ENCODE measurements around the gene RPL10. TPM values are rescaled to one million over a fixed set of nuclear protein-coding genes. Genes with fewer than 3 reads are reported as not detected.

RPL10 gene
- total RNA-seq, 1 donor from 2014 or later = 1,850 TPM

DNA sequence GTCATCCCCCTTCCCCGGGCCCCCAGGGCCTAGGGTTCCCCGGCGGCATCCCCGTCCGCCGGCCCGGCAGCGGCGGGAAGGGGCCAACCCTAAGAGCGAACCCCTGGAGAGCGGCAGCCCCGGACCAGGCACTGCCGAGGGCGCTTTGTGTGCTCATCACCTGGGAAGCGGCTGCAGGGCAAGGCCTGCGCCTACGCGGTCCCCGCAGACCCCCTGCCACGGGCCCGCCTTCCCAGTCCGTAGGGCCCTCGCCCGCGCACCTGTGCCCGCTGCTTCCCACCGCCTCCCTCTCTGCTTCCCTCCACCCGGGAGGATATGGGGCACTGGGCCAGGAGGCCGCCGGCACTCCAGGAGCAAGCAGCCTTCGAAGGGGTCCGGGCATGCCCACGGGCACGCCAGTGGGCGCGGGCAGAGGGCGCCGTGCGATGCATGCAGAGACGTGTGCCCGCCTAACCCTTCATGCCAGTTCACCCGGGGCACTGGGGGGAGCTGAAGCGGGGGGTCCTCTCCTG is 26.3 kb upstream of the RPL10 start:
- DNase-seq = no peak
- no peaks in the 10 kb centered on the region for H3K27me3 ChIP-seq (ENCODE audit: low read depth)
- TF ChIP-seq, protein P1, sequence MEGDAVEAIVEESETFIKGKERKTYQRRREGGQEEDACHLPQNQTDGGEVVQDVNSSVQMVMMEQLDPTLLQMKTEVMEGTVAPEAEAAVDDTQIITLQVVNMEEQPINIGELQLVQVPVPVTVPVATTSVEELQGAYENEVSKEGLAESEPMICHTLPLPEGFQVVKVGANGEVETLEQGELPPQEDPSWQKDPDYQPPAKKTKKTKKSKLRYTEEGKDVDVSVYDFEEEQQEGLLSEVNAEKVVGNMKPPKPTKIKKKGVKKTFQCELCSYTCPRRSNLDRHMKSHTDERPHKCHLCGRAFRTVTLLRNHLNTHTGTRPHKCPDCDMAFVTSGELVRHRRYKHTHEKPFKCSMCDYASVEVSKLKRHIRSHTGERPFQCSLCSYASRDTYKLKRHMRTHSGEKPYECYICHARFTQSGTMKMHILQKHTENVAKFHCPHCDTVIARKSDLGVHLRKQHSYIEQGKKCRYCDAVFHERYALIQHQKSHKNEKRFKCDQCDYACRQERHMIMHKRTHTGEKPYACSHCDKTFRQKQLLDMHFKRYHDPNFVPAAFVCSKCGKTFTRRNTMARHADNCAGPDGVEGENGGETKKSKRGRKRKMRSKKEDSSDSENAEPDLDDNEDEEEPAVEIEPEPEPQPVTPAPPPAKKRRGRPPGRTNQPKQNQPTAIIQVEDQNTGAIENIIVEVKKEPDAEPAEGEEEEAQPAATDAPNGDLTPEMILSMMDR (IDR thresholded peaks at IDR 0.05; ENCODE audit: borderline replicate concordance) = no peak
- peak overlapping the region; percentile 87 for H3K4me3 ChIP-seq
- intact Hi-C loops (cut with micrococcal nuclease) = no loop called here
- peaks cover 61% of the 10 kb centered on the region for H3K4me1 ChIP-seq
- H3K27ac ChIP-seq (replicated peaks) = peak overlapping the region; percentile 95
- peaks cover 10% of the 10 kb centered on the region for H3K36me3 ChIP-seq
- no peaks in the 10 kb centered on the region for H3K9me3 ChIP-seq (replicated peaks)

DNA sequence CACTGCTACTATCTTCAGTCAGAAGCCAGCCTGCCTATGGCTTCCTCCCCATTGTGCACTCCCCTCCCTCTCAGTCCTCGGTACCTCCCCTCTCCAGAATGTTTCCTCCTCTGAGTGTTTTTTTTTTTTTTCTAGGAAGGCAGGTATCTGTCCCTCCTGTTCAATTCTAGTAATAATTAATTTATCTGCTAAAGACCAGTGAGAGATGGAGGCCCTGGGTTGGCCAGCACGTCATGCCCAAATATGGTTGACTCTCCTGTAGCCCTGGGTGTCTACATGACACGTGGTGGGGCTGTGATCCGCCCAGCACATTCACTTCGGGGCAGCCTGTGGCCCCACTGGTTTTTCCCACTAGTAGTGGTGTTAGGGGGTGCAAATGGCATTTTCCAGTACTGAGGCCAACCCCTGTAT is 25.6 kb upstream of the RPL10 start:
- intact Hi-C loops (cut with micrococcal nuclease) = no loop called here
- TF ChIP-seq, protein P1 (IDR thresholded peaks at IDR 0.05; ENCODE audit: borderline replicate concordance) = no peak
- peaks cover 3% of the 10 kb centered on the region for H3K36me3 ChIP-seq
- peak overlapping the region; percentile 95 for H3K27ac ChIP-seq (replicated peaks)
- DNase-seq = no peak
- no peaks in the 10 kb centered on the region for H3K27me3 ChIP-seq (ENCODE audit: low read depth)
- peak overlapping the region; percentile 87 for H3K4me3 ChIP-seq
- H3K9me3 ChIP-seq (replicated peaks) = no peaks in the 10 kb centered on the region
- peaks cover 53% of the 10 kb centered on the region for H3K4me1 ChIP-seq

DNA sequence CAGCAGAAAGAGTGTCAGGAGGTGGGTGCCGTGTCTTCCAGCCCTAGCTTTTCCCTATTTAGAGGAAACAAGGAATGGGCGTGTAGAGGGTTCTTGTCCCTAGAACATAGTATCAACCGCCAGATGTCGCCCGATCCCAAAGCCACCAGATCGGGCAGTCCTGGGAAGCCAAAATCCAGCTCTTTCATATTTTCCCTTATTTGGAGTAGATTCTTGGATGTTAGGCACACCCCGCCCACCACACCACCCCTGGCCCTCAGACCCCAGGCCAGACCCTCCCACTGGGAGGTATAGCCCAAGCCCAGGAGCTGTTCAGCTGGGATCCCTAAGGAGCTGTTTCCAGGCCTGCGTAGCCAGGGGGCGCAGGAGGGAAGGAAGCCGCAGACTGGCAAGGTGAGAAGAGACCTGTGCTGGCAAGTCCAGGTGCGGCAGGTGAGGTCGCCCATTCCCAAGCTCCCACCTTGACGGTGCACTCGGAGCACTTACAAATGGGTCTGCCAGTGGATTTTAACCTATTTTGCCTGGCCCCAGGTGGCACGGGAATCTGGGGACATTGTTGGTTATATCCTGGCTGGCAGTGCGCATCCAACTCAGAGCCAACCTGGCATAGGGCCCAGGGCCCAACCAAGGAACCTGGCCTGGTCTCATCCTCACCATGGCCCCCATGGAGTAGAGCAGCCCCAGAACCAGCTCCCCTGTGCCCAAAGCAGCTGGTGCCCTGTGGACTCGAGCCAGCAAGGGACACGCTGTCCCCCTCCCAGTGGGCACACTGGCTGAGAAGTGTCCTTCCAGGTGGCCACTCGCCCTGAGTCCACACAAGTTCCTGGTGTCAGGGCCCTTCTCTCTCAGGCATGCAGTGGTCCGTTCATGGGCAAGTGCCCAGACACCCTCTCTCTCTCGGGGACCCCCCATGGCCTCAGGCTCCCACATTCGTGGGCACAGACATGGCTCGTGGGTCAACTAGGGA is 24.6 kb upstream of the RPL10 start:
- TF ChIP-seq, protein P1 (IDR thresholded peaks at IDR 0.05; ENCODE audit: borderline replicate concordance) = peak; percentile 68
- intact Hi-C loops (cut with micrococcal nuclease) = no loop called here
- Histone ChIP-seq H3K4me1 (peaks cover 49% of the 10 kb centered on the region), H3K4me3 (peak overlapping the region; percentile 87), H3K27me3 (ENCODE audit: low read depth) (no peaks in the 10 kb centered on the region), H3K9me3 (replicated peaks) (no peaks in the 10 kb centered on the region), H3K36me3 (no peaks in the 10 kb centered on the region), H3K27ac (replicated peaks) (peak overlapping the region; percentile 95)
- peak; percentile 41 for DNase-seq

DNA sequence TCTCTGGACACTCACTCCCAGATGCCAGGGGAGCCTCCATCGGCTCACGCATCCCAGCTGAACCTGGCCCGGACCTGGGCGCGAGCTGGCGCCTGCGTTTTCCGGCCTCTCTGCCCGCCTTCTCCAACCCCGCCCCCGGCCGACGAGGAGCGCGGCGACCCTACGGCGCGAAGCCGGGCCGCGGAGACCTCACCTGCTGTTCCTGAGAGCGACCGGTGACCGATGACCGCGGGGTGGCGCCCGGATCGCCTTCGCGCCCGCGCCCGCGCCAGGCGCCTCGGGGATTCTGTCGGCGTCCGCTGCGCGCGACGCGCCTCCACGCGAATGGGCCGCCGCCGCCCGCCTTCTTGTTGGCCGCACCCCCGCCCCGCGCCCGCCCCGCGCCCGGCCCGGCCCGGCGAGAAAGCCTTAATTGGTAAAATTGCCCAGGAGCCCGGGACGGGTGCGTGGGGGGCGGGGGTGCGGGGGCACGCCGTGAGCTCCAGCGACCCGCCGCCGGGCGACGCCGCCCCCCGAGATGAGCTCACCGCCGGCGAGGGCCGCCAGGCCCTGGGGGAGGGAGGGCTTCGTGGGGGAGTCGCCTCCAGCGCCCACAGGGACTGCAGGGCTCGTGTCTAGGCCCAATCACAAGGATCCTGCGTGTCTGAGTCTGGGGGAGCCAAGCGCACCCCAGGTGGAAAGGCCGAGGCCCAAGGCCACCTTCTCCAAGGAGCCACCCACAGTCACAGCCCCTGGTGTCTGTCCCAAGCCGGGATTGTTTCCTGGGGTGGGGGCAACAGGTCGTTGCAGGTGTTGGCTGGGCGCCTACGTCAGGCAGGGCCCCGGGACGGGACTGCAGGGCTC is 23.6 kb upstream of the RPL10 start, which contains the start of gene FLNA:
TSS of gene FLNA (minus strand) at position 322 of the 843 bp plus-strand sequence. CDS start 3,389 bp downstream, outside the sequence.
- intact Hi-C loops (cut with micrococcal nuclease) = no loop called here
- no peaks in the 10 kb centered on the region for H3K9me3 ChIP-seq (replicated peaks)
- H3K27me3 ChIP-seq (ENCODE audit: low read depth) = no peaks in the 10 kb centered on the region
- H3K4me1 ChIP-seq = peaks cover 44% of the 10 kb centered on the region
- no peaks in the 10 kb centered on the region for H3K36me3 ChIP-seq
- H3K27ac ChIP-seq (replicated peaks) = peak within 1 kb of the TSS; percentile 95
- H3K4me3 ChIP-seq = peak within 1 kb of the TSS; percentile 87
- peak; percentile 48 for DNase-seq
- TF ChIP-seq, protein P1 (IDR thresholded peaks at IDR 0.05; ENCODE audit: borderline replicate concordance) = peak; percentile 34

DNA sequence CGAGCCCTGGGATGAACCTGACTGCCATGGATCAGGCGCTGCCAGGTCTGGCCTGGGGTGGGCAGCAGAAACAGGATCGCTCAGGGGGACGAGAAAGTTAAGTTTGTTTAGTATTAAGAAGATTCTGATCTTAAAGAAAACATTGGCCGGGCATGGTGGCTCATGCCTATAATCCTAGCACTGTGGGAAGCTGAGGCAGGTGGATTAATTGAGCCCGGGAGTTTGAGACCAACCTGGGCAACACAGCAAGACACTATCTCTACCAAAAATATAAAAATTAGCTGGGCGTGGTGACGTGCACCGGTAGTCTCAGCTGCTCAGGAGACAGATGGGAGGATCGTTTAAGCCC is 23.0 kb upstream of the RPL10 start:
- Histone ChIP-seq H3K36me3 (no peaks in the 10 kb centered on the region), H3K27me3 (ENCODE audit: low read depth) (no peaks in the 10 kb centered on the region), H3K27ac (replicated peaks) (peak overlapping the region; percentile 95), H3K4me1 (peaks cover 47% of the 10 kb centered on the region), H3K4me3 (peak overlapping the region; percentile 87), H3K9me3 (replicated peaks) (no peaks in the 10 kb centered on the region)
- TF ChIP-seq, protein P1 (IDR thresholded peaks at IDR 0.05; ENCODE audit: borderline replicate concordance) = no peak
- intact Hi-C loops (cut with micrococcal nuclease) = no loop called here
- DNase-seq = no peak
